Gastrocnemius medialis (tissue), 4 donors: Measurements from ENCODE around the gene RERE.

Source experiments
- POLR2A ChIP-seq, 2 donors: fragments of 450-650 bp; IDR thresholded peaks; one replicate each; pipeline ENCODE4 v1.6.1; 2017; ENCODE audit warnings: antibody characterized with exemption in 2 of 2, mild to moderate bottlenecking in 2 of 2, moderate library complexity in 2 of 2
- TF ChIP-seq, protein P1 (sequence below), 5 experiments: fragments of 450-650 bp in 3 of 5; fragments of 200-600 bp in 2 of 5; sonication (generic) in 2 of 5; IDR thresholded peaks in 4 of 5; conservative IDR thresholded peaks in 1 of 5; 1 replicate in 4 of 5; 2 replicates in 1 of 5; pipeline ENCODE4 v1.5.1; 2016 to 2019; ENCODE audit warnings: antibody characterized with exemption in 5 of 5, mild to moderate bottlenecking in 3 of 5, moderate library complexity in 3 of 5

- TF ChIP-seq, protein P1, sequence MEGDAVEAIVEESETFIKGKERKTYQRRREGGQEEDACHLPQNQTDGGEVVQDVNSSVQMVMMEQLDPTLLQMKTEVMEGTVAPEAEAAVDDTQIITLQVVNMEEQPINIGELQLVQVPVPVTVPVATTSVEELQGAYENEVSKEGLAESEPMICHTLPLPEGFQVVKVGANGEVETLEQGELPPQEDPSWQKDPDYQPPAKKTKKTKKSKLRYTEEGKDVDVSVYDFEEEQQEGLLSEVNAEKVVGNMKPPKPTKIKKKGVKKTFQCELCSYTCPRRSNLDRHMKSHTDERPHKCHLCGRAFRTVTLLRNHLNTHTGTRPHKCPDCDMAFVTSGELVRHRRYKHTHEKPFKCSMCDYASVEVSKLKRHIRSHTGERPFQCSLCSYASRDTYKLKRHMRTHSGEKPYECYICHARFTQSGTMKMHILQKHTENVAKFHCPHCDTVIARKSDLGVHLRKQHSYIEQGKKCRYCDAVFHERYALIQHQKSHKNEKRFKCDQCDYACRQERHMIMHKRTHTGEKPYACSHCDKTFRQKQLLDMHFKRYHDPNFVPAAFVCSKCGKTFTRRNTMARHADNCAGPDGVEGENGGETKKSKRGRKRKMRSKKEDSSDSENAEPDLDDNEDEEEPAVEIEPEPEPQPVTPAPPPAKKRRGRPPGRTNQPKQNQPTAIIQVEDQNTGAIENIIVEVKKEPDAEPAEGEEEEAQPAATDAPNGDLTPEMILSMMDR (IDR thresholded peaks at IDR 0.05 in 4 of 5, conservative IDR thresholded peaks at IDR 0.05 in 1 of 5): peak in 2 of 5 experiments; percentile 28 to 37
- TF ChIP-seq POLR2A (IDR thresholded peaks at IDR 0.05): no peak
These were observed 246.0 kb downstream of the RERE start for GRCh38 chr1:8571200-8571984.
